22Rv1 (cell line): ENCODE results near the gene KRTAP21-1.

Experiments used
- CTCF ChIP-seq: fragments of 450-650 bp; IDR thresholded peaks from 2 replicates; pipeline ENCODE4 v1.5.1; 2017; ENCODE audit warnings: mild to moderate bottlenecking
- ZFX ChIP-seq: fragments of 450-650 bp; IDR thresholded peaks from 2 replicates; pipeline ENCODE4 v1.6.1; 2017; ENCODE audit warnings: antibody characterized with exemption, borderline replicate concordance

- no peak for TF ChIP-seq CTCF
- TF ChIP-seq ZFX, result no peak
These were observed 44.7 kb downstream of the KRTAP21-1 start for GRCh38 chr21:30710499-30710898.
